Medulla oblongata (tissue), 1 donor: ENCODE measurements around the gene TMEM240.
"Not testable (repeated sequence)": the region's sequence is repeated elsewhere in the genome, so short reads cannot be mapped to it uniquely, and the experiment has no call there.

Experiments
- DNase-seq: peaks from one replicate; pipeline ENCODE4 v3.0.0-alpha.2; 2015; ENCODE audit errors: extremely low spot score

TMEM240 gene

DNA sequence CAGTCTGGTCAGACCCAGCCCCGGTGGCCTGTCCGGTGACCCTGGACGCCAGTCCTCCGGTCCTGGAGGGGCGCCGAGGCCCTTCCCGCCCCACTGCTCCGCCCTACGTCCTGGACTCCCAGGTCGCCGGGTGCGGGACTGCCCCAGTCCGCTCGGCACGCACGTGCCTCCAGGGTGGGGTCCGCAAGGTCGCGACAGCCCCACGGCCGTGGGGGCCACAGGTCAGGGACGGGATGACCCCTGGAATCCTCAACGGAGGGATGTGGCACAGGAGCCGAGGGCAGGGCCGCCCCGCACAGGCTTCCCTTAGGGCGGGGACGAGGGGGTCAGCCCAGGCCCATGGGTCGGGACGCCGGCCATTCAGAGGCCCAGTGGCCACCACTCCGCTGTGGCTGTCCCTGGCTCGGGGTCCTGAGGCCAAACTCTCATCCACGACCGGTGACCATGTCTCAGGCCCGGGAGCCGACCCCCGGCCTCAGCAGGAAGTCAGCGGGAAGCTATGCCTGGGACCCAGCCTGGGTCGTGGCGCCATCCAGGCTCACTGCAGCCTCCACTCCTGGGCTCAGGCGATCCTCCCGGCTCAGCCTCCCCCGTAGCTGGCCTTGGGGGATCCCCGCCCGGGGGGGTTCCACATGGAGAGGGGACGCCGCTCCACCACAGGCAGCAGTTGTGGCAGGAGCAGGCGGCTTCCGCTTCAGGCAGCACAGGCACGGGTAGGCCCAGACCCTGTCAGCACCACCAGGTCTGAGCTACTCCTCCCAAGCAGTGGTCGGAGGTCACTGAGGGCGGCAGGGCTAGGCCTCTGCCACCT, 599 bp upstream of the TMEM240 start:
- DNase-seq: no peak

GRCh38 chr1:1539310-1540089, 924 bp downstream of the TMEM240 start:
- no peak for DNase-seq

DNA sequence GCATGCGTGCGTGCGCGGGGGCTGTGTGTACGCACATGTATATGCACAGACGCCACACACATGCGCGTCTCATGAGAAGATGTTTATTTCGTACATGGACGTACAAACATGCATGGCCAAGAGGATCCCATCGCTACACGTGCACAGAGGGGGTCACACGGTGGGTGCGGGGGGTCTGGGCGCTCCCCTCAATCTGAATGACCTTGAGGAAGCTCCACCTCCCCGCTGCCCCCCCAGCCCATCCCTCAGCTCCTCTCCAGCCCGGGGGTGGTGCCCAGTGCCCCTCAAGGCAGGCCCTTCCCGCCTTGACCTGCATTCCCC, 1.5 kb downstream of the TMEM240 start:
- no peak for DNase-seq

DNA sequence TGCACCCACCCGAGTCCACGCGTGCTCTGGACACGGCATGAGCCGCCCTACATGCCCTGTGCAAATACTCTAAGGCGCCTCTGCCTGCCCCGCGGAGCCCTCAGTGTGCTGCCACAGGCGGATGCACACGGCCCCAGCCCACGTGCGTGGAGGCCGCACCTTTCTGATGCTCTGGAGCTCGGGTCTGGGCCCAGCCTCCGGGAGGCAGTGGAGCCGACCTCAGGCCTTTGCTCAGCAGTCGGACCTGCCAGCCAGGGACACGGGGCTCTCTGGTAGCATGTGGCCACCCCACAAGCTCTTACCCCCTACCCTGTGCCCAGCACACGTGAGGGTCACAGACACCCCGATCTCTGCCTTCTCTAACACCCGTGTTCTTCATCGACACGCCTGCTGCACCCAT, 2.1 kb downstream of the TMEM240 start:
- no peak for DNase-seq

GRCh38 chr1:1537626-1538250, 2.7 kb downstream of the TMEM240 start:
- DNase-seq: no peak

GRCh38 chr1:1536938-1537546, 3.4 kb downstream of the TMEM240 start:
- DNase-seq: no peak

GRCh38 chr1:1536019-1536937, 4.1 kb downstream of the TMEM240 start:
- no peak for DNase-seq

GRCh38 chr1:1535201-1536018, 5.0 kb downstream of the TMEM240 start:
- no peak for DNase-seq

GRCh38 chr1:1534401-1535154, 5.8 kb downstream of the TMEM240 start:
- DNase-seq: no peak

DNA sequence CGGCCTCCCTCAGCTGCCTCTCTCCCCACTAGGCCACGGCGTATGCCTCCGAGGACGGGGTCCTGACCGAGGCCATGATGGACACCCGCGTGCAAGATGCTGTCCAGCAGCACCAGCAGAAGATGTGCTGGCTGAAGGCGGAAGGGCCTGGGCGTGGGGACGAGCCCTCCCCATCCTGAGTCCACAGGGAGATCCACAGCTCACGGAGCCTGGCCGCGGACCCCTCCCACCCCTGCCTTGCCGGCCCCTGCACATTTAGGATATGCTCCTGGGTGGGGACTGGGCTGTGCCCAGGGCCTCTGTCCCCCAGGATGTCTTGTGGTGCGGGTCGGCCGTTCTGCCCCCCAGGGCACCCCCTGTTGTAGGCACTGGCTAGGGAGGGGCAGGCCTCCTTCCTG, 6.5 kb downstream of the TMEM240 start:
- not testable (repeated sequence) for DNase-seq

DNA sequence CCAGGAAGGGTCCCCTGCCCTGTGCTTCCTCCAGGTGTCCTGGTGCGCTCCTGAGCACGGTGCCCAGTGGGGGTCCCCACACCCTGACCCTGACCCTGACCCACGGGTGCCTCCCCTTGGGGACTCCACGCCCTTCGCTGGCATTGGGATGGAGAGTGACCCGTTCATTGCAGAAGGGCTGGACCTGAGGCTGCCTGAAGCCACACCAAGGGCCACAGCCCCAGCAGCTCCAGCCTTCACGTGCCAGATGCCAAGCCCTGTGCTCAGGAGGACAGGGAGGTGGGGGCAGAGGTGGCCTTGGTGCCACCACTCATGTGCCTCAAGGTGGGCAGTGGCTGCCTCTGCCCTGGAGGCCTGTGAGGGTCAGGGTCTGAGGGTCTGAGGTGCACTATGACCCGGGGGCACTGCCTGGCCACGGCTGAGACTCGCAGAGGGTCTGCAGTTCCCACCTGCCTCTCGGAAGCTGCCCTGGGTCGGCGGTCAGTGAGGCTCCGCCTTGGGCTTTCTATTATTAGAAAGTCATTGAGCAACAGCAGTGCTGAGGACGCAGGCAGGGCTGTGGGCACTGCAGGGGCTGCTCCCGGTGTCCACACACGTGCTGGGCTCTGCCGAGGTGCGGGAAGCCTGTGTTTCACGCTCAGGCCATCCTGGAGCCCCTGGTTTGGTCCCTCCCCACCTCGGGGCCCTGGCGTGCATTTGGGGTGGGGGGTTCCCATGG, 7.1 kb downstream of the TMEM240 start:
- not testable (repeated sequence) for DNase-seq

DNA sequence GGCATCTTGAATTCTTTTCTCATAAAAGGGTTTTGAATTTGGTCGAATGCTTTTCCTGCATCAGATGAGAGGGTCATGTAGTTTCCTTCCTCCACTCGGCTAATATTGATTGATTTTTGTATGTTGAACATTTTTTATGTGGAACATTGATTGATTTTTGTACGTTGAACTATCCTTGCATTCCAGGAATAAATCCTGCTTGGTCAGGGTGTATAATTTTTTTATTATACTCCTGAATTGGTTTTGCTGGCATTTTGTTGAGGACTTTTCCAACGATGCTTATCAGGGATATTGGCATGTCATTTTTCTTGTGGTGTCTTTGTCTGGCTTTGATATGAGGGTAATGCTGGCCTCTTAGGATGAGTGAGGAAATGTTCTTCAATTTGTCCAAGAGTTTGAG, 8.5 kb downstream of the TMEM240 start:
- DNase-seq: no peak

GRCh38 chr1:1529936-1530335, 10.5 kb downstream of the TMEM240 start:
- no peak for DNase-seq

DNA sequence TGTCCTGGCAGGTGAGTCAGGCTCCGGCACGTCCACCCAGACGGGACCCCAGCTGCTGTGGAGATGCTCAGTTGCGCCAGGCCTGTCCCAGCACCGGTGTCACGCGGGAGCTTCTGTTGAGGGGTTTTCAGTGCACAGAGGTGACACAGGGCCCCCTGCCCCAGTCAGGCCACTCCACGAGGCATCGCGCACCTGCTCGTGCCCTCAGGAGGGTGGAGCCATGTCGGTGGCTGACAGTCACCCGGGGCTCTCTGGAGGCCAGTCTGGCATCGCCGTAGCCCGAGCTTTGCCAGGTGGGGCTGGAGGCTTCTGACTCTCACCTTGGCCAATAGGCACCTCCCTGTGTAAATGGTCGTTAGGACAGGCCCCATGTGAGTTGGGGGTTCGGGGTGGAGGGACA, 11.1 kb downstream of the TMEM240 start:
- DNase-seq: no peak

- DNase-seq: no peak
These were observed 11.8 kb downstream of the TMEM240 start for GRCh38 chr1:1528301-1529267.

DNA sequence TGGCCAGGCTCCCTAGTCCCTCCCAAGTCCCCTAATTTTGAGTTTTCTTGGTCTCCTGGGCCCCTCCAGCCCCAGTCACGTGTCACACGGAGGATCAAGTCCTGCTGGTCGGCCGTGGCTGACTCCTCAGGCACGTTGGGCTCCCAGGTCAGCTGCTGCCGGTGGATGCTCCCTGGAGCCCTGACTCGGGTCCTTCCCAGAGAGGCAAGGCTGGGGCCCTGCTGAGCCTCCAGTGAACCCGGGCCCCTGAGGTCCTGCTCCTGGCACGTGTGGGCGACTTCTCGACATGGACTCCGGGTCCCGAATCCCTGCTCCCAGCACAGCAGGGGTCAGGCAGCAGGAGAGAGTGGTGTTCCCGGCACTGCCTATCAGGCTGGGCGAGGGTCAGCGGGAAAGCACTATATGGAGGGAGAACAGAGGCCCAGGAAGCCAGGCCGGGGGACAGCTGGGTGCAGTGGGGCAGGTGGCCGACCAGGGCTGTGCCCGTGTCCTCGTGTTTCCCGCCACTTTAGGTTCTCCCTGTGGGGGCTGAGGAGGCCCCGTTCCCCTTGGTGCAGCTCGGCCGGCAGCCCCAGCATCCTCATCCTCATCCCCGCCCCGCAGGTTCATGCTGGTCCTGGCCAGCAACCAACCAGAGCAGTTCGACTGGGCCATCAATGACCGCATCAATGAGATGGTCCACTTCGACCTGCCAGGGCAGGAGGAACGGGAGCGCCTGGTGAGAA, 13.2 kb downstream of the TMEM240 start:
- DNase-seq: no peak

GRCh38 chr1:1526476-1526875, 13.9 kb downstream of the TMEM240 start:
- not testable (repeated sequence) for DNase-seq
